Esophagus squamous epithelium (tissue), 5 donors: ENCODE results near the gene HCFC1. TPM values are rescaled to one million over a fixed set of nuclear protein-coding genes. Genes with fewer than 3 reads are reported as not detected.
A peak's percentile ranks its signal among the peaks of the same experiment; 100 is the strongest.

Experiments
- DNase-seq: peaks from one replicate; lab custom pipeline; 2025; lab: John Stamatoyannopoulos, UW
- H3K27ac ChIP-seq, 4 donors: fragments of 200-600 bp; sonication (generic); one replicate each; pipeline ENCODE4 v1.5.1; 2016 to 2019; ENCODE audit warnings: mild to moderate bottlenecking in 1 of 4
- H3K27me3 ChIP-seq, 4 donors: fragments of 200-600 bp; sonication (generic); 1 replicate in 3 of 4; 2 replicates in 1 of 4; pipeline versions ENCODE4 v1.5.1 to v1.6.0; 2017 to 2021; ENCODE audit warnings: antibody characterized with exemption in 1 of 4
- H3K36me3 ChIP-seq, 3 donors: fragments of 200-600 bp; sonication (generic); one replicate each; pipeline ENCODE4 v1.5.1; 2016 to 2019
- H3K4me1 ChIP-seq, 3 donors: fragments of 200-600 bp; sonication (generic); one replicate each; pipeline ENCODE4 v1.5.1; 2017 to 2019
- H3K4me3 ChIP-seq, 4 donors: fragments of 200-600 bp; sonication (generic); 1 replicate in 3 of 4; 2 replicates in 1 of 4; pipeline ENCODE4 v1.5.1; 2016 to 2019; ENCODE audit warnings: mild to moderate bottlenecking in 2 of 4, moderate library complexity in 1 of 4
- H3K9me3 ChIP-seq, 3 donors: fragments of 200-600 bp; sonication (generic); one replicate each; pipeline ENCODE4 v1.5.1; 2016 to 2019
- POLR2A ChIP-seq, 4 donors: fragments of 450-650 bp; IDR thresholded peaks; one replicate each; pipeline ENCODE4 v1.6.1; 2017; ENCODE audit warnings: antibody characterized with exemption in 4 of 4, mild to moderate bottlenecking in 4 of 4, moderate library complexity in 3 of 4
- WGBS, 2 donors: methylation state at CpG; one replicate each; pipeline ENCODE4 v1.1.5; 2018; 5-methylcytosine and 5-hydroxymethylcytosine counted together
- intact Hi-C: fragments of 100-400 bp; cut with DNase I; formaldehyde crosslinking; loops from one replicate; pipeline ENCODE4 v1.15.0; 2022
- total RNA-seq, 4 donors: library from RNA; depleted of rRNA; stranded (reverse); fragments of >200 nt; gene quantifications; one replicate each; pipeline ENCODE4 v1.1.0, GENCODE V29; 2016
- TF ChIP-seq, protein P1 (sequence below), 6 experiments: fragments of 450-650 bp in 4 of 6; fragments of 200-600 bp in 2 of 6; sonication (generic) in 2 of 6; IDR thresholded peaks; one replicate each; pipeline ENCODE4 v1.5.1; 2016 to 2019; ENCODE audit warnings: antibody characterized with exemption in 6 of 6, mild to moderate bottlenecking in 4 of 6, moderate library complexity in 4 of 6
- donor health status: DM: yes; HTN: yes; CAD: no.

HCFC1 gene
- total RNA-seq, 4 donors from 2014 or later: 22.2 to 54.0 (median 37.0) TPM

DNA sequence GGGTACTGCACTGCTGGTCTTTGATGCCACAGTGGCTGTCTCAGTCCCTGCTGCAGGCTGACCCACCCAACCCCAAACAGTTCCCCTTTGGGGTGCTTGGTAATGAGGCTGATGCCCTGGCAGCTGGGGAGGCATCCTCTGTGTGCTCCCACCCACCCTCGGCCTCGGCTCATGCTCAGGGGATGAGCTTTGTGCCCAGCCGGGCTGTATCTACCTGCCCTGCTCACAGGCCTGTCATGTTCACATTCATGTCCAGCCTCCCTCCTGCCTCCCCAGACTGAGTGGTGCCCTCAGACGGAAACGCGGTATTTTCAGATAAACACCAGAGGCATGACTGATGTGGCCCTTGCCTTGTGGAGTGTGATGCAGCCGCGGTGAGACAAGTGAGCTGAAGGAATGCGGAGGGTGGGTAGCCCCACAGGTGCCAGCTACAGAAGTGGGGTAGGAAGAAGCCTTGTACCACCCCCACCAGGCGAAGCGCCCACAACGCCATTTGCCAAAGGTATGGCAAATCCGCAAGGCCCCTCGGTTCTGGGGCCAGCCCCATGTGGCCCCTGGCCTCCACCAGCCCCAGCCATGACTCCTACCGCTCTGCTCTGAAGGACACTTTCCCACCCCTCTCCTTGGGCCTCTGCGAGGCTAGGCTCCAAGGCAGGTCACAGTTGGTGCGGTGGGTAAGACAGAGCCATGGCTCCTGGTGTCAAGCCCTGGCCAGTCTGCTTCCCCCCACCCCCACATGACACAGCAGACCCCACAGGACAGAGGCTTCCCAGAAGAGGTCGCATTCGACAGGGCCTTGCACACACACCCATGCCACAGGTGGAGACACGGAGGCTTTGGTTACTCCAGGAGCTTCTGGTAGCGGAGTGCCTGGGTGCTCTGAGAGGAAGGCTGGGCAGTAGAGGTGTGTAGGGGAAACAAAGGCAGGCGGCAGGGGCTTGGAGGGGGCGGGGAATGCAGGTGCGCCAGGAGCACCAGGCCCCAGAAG is 25.4 kb downstream of the HCFC1 start:
- no peaks in the 10 kb centered on the region for H3K27me3 ChIP-seq
- no peaks in the 10 kb centered on the region for H3K9me3 ChIP-seq
- WGBS, 2 donors: 84% methylated on average over 5 to 17 of the region's 24 CpGs
- TF ChIP-seq, protein P1, sequence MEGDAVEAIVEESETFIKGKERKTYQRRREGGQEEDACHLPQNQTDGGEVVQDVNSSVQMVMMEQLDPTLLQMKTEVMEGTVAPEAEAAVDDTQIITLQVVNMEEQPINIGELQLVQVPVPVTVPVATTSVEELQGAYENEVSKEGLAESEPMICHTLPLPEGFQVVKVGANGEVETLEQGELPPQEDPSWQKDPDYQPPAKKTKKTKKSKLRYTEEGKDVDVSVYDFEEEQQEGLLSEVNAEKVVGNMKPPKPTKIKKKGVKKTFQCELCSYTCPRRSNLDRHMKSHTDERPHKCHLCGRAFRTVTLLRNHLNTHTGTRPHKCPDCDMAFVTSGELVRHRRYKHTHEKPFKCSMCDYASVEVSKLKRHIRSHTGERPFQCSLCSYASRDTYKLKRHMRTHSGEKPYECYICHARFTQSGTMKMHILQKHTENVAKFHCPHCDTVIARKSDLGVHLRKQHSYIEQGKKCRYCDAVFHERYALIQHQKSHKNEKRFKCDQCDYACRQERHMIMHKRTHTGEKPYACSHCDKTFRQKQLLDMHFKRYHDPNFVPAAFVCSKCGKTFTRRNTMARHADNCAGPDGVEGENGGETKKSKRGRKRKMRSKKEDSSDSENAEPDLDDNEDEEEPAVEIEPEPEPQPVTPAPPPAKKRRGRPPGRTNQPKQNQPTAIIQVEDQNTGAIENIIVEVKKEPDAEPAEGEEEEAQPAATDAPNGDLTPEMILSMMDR (IDR thresholded peaks at IDR 0.05): no peak
- no peak for TF ChIP-seq POLR2A (IDR thresholded peaks at IDR 0.05)
- H3K4me3 ChIP-seq: no peak overlapping the region
- H3K27ac ChIP-seq: peak overlapping the region in 2 of 4 donors; percentile 42 to 77
- intact Hi-C loops: loop anchor here (5.0 kb wide), 1 partner anchor 179 kb away; no protein-coding TSS in a partner anchor
- H3K36me3 ChIP-seq: peaks cover 6 to 29% (median 11%) of the 10 kb centered on the region in 3 donors
- H3K4me1 ChIP-seq: peaks cover 0 to 31% (median 0%) of the 10 kb centered on the region in 3 donors
- DNase-seq: no peak

DNA sequence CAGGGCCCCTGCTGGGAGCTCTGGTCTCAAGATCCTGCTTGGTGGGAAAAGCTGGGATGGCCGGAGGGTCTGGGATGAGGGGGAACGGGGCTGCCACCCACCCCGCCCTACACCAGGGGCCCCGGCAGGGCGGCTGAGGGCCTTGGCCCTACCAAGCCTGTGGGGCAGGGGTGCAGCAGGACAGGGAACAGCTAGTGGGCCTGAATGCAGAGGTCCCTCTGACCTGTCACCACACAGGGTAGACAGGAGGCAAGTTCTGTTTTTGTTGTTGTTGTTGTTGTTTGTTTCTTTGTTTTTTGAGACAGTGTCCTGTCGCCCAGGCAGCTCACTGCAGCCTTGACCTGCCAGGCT is 26.8 kb downstream of the HCFC1 start:
- H3K4me3 ChIP-seq: peak overlapping the region in 3 of 4 donors; percentile 23 to 51 (median 38)

DNA sequence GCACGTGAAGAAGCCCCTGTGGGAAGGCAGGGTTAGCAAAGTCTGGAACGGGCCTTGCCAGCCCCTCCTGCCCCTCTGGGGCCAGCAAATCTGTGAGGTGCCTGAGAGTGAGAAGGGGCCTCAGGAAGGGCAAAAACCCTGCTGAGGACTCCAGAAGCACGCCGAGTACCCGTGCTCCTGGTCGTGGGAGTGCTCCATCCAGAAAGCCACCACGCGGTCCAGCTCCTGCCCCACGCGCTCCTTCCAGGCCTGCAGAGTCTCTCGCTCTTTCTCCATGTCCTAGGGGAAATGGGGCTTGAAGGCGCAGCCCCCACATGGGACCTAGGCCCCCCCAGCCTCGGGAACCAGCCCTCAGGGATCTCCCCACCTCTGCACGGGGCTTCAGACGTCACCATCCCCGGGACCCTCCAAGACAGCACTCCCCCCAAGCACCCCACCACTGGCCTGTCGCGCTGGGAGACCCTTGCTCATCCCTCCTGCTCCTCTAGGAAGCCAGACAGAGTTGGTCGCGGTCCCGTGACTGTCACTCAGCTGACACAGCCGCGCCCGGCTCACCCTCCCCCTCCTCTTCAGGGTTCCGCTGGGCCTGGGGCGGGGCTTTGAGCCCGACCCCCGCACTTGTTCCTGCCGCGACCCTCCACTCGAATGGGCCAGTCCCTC is 27.3 kb downstream of the HCFC1 start, which contains the start of gene RENBP:
RENBP (minus strand) TSS at position 504 of the 660 bp plus-strand sequence; CDS start at position 471, 33 bp downstream.
- no peaks in the 10 kb centered on the region for H3K9me3 ChIP-seq
- peak within 1 kb of the TSS in 3 of 4 donors; percentile 23 to 51 (median 38) for H3K4me3 ChIP-seq
- TF ChIP-seq, protein P1 (IDR thresholded peaks at IDR 0.05): no peak
- TF ChIP-seq POLR2A (IDR thresholded peaks at IDR 0.05): no peak
- DNase-seq: no peak
- H3K36me3 ChIP-seq: peaks cover 0 to 9% (median 0%) of the 10 kb centered on the region in 3 donors
- H3K27ac ChIP-seq: peak within 1 kb of the TSS in 1 of 4 donors; percentile 36
- H3K27me3 ChIP-seq: no peaks in the 10 kb centered on the region
- intact Hi-C loops: no loop called here
- WGBS, 2 donors: 42 to 89% methylated on average over 5 to 6 of the region's 31 CpGs
- H3K4me1 ChIP-seq: peaks cover 0 to 23% (median 0%) of the 10 kb centered on the region in 3 donors

More for the DNA sequence above, 26.8 kb downstream of the HCFC1 start:
- TF ChIP-seq, protein P1 (IDR thresholded peaks at IDR 0.05): no peak
- TF ChIP-seq POLR2A (IDR thresholded peaks at IDR 0.05): no peak
- no peak for DNase-seq
- Histone ChIP-seq H3K36me3 (peaks cover under 1 to 14% (median 1%) of the 10 kb centered on the region in 3 donors), H3K27me3 (no peaks in the 10 kb centered on the region), H3K4me1 (peaks cover 0 to 27% (median 0%) of the 10 kb centered on the region in 3 donors), H3K27ac (peak overlapping the region in 1 of 4 donors; percentile 36), H3K9me3 (no peaks in the 10 kb centered on the region)
- intact Hi-C loops: loop anchor here (5.0 kb wide), 1 partner anchor 177 kb away; no protein-coding TSS in a partner anchor
- WGBS, 2 donors: no CpG with 5 or more reads among the region's 6 CpGs

DNA sequence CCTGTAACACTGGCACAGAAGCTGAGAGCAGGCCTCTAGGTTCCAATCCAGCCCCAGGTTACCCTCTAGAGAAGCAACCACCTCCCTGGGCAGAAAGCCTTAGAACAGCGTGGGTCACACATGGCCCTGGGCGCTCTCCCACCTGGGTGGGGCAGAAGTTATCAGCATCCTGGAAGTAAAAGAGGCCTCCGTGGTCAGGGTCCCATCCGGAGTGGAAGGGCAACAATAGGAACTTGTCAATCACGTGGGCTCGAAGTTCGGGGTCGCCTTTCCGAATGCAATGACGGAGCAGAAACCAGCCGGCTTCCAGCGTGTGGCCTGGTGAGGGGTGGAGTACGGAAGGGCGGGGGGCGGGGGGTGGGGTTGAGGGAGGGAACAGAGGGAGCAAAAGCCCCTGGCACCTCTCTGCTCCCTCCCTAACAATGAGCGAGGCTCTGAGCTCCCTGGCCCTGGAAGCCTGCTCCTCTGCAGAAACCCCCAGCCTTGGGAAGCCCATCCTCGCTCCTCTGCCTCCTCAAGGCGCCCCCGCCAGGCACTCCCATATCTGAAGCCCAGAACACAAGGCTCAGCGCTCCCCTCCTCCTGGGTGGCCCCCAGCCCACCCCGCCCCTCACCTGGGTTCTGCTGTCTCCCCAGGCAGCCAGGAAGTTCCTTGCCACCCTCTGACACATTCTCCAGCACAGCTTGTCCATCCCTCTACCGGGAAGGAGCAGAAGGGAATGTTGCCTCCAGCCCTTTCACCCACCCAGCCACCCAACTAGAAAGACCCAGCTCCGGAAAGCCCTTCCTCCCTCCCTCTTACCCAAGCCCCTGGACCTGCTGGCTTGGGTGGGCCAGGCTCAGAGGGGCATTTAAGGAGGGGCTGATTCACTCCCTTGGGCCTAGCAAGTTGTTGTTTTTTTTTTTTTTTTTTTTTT is 30.0 kb downstream of the HCFC1 start:
- Histone ChIP-seq H3K9me3 (no peaks in the 10 kb centered on the region), H3K27me3 (no peaks in the 10 kb centered on the region), H3K4me3 (peak overlapping the region in 1 of 4 donors; percentile 34), H3K4me1 (peaks cover 0 to 12% (median 0%) of the 10 kb centered on the region in 3 donors), H3K27ac (peak overlapping the region in 1 of 4 donors; percentile 25), H3K36me3 (no peaks in the 10 kb centered on the region)
- WGBS, 2 donors: 0 to 45% methylated on average over 2 of the region's 23 CpGs
- TF ChIP-seq POLR2A (IDR thresholded peaks at IDR 0.05): no peak
- TF ChIP-seq, protein P1 (IDR thresholded peaks at IDR 0.05): no peak
- intact Hi-C loops: no loop called here
- no peak for DNase-seq
